ENCODE results near the gene TRAP1.
"Not testable (repeated sequence)": the region's sequence is repeated elsewhere in the genome, so short reads cannot be mapped to it uniquely, and the experiment has no call there.

TRAP1 gene

DNA sequence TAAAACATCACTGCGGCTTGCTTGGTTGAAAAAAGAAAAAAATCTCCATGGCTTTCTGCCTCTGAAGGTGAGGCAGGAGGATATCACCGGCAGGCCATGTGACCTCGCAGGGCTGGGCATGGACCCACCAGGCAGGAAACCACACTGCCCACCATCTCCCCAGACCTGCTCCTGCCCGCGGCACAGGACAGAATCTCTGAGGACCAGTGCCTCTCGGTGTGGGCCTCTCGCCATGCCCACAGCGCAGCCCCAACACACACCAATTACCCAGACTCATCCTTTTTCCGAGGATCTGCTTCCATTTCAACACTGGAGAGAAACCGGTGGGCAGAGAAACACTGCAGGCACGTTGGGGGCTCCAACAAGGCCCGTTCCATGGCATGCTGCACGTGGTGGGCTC lies 46.6 kb downstream of the TRAP1 start:
- no peak for DNase-seq

DNA sequence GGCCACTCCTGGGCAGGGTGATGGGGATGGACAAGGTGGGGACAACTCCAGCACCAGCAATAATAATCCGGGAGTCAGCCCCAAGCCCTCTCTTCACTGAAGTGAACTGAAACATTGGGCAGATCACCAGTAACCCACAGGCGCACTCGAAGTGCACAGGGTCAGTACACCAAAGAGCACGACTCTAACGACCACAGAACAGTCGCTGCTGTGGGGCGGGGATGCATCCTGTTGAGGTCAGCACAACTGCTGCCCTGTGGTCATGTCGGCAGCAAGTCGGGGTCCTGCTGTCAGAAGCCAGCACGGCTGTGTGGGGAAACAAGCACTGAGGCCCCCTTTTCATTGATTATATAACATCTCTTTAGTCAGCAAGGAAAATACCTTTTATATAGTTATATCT lies 48.2 kb downstream of the TRAP1 start:
- no peak for DNase-seq

DNA sequence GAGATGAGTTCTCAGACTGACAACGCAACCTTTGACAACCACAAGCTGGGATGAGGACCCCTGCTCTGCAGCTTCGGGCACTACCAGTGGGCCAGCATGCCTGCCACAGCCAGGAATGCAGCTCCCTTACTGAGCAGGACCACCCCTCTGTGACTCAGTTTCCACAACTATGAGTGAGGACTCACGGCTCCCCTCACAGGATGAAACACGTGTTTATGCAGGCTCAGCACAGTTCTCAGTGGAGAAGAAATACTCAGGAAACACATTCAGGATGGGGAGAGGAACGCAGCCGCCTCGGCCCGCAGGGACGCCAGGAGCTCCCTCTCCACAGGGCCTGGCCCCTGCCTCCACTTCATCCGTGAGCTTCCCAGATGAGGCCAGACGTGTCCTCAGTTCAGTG lies 48.7 kb downstream of the TRAP1 start:
- DNase-seq = no peak

DNA sequence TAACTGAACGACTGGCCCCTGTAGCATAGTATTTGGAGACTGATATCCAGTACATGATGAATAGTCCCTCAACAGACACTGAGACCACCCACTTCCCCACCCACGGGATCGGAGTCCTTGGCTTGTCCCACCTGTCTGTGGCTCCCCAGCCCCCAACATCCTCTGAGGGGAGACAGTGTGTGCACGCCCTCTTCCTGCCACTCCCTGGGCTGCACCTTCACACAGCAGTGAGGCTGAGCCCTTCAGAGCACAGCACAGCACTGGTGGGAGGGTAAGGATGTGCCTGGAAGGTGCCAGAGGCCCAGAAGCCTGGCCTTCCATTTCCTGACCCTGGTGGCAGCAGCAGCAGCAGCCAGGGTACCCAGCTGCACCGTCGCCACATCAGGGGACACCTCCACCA lies 51.8 kb downstream of the TRAP1 start:
- DNase-seq = no peak

DNA sequence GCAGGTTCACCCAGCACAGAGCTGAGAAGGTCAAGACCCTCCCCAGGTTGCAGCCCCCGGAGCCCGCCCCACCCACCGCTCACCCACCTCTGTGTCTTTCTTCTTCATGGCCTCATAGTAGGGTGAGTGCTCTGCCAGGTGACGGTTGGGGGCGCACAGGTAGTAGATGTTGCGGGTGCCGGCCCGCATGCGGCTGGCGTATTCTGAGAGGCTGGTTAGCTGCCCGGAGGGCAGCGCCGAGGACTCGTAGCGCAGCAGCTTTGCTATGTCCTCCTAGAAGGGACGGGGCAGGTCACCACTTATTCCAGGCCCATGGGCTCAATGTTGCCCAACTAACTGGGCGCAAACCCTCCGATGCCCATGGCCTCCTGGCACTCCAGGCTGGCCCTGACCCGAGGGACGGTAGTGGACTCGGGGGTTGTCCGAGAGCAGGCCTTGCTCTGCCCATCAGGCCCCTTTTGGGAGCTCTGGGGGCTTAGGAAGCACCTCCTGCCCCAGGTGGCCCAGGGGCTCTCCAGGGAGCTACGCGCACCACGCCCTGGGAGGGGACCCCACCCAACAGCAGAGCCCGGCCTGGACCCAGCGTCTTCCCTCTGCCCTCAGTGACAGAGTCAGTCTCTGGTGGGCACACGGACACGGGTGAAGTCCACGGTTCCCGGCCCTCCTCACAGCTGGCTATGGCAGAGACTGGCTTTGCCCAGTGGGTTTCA lies 53.0 kb downstream of the TRAP1 start:
- DNase-seq = no peak

DNA sequence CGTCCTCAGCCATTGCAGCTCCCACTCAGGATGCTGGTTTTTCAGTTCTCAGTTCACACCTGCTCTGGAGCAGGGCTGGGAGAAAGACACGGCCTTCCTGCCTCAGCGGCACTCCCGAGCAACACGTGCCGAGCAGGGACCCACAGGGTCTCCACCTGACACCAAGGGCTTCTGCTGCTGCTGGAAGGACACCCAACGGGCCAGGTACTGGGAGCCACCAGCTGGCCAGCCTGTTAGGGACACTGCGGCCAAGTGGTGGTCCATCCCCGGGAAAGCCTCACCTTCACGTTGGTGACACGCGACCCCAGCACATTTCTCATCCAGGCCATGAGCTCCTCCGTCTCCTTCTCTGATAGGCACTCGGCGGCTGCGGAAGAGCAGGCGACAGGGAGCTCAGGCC lies 54.7 kb downstream of the TRAP1 start:
- DNase-seq = no peak

DNA sequence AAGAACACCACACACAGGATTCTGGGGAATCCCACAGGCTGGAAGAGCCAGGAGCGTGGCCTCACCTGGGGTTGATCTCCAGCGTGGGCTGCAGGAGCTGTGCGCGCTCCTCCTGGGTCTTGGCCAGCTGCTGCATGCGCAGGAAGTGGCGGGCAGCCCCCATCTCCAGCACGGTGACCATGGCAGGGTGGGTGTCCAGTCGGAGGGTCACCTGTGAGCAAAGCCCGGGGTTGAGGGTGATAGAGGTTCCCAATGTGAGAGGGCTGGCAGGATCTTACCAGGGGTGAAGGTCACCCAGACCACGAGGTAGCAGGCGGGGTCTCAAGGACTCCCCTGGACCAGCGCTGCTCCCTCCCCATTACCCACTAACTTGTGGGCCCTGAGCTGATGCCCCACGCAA lies 55.4 kb downstream of the TRAP1 start:
- no peak for DNase-seq

DNA sequence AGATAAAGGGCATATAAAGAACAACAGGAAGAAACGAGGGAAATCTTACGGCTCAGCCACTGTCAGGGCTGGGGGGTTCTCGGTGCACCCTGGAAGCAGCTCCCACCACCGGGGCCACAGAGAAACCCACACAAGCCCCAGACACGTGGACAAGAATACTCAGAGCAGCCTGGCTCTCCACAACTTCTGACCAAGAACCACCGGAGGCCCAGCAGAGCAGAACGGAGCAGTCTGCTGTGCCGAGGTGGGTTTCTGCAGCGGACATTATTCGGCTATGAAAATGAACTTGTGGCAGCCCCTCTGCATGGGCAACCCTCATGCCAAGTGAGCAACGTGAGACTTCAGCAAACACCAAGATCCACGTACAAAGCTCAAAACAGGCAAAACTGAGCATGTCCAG lies 56.0 kb downstream of the TRAP1 start:
- DNase-seq = no peak

DNA sequence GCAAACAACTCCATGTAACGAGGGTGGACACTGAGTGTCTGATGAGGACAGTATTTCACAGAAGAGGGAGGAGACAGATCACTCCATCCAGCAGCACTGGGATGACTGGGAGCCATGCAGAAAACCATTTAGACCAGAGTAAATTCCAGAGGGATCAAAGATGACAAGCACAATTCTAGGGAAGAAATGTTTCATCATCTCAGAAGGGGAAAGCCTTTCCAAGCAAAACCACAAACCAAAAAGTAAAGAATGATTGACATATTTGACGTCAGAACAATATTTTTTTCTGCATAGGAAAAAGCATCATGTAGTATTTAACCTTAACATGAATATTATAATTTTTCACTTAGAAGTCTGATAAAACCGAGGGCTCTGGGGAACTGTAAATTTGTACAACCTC lies 58.1 kb downstream of the TRAP1 start:
- DNase-seq = no peak

DNA sequence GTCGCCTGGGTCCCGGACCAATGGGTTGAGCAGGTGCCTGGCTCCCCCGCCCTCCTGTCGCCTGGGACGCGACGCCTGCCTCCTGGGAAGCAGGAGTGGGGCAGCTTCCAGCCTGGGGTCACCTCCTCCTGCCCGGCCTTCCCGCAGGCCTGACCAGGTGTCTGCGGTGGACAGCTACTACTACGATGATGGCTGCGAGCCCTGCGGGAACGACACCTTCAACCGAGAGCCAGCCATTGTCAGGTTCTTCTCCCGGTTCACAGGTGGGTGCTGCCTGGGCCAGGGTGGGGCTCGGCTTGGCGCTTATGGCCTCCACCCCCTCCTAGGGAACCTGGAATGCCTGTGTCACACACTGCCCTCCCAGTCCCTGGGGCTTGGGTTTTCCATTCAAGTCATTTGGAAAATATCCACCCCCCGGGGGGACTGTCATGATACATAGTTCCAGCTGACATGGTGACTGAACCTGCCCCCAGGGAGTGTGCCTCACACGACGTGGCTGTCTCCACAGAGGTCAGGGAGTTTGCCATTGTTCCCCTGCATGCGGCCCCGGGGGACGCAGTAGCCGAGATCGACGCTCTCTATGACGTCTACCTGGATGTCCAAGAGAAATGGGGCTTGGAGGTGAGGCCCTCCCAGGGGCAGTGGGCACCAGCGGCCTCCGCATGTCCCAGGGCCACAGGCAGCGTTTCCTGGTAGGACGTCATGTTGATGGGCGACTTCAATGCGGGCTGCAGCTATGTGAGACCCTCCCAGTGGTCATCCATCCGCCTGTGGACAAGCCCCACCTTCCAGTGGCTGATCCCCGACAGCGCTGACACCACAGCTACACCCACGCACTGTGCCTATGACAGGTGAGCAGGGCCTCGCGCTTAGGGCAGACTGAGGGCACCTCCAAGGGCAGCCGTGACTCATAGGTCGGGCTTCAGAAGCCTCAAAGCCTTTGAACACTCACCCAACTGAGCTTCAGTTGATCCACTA lies 60.5 kb downstream of the TRAP1 start:
- DNase-seq = no peak

DNA sequence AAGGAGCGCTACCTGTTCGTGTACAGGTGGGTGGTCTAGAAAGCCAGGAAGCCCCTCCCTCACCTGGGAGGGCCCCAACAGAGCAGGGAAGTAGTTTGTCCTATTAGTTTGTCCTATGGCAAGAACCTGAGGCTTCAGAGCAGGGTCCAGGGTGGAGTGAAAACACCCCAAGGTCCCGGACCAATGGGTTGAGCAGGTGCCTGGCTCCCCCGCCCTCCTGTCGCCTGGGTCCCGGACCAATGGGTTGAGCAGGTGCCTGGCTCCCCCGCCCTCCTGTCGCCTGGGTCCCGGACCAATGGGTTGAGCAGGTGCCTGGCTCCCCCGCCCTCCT lies 61.2 kb downstream of the TRAP1 start:
- DNase-seq = not testable (repeated sequence)

DNA sequence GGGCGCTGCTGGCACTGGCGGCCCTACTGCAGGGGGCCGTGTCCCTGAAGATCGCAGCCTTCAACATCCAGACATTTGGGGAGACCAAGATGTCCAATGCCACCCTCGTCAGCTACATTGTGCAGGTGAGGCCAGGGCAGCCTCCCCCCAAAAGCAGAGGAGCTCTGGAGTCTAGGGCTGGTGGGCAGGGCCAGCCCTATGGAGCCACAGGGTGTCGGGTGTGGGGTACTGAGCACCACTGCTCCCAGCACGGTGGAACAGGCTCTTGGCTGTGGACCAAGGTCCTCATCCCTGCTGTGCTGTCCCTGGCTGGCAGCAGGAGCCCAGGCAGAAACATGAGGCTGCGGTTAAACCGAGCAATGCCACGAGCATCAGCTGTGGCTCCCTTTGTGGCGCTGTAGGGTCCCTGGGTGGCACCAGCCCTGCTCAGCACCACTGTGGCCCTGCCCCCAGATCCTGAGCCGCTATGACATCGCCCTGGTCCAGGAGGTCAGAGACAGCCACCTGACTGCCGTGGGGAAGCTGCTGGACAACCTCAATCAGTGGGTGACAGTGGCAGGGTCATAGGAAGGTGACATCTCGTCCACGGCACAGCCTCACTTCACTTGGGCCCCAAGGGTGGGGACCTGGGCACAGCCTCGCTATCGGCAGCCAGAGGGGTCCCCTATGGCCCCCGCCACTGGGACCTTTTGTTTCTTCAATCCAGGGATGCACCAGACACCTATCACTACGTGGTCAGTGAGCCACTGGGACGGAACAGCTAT lies 61.7 kb downstream of the TRAP1 start:
- DNase-seq = no peak

DNA sequence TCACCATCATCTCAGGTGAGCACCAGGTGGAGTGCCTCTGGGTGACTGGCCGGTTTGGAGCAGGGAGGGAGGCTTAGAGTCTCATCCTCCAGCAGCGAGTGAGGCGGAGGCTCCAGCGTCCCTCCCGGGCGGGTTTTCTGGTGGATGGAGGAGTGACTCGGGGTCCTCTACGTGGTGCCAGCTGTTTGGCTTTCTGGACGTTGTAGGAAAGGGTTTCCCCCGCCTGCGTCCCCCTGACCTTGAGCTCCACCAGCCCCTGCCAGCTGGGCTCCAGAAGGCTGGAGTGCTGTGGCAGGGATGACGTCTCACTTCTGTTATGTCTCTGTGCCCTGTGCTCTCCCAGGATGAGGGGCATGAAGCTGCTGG lies 62.3 kb downstream of the TRAP1 start:
- no peak for DNase-seq

DNA sequence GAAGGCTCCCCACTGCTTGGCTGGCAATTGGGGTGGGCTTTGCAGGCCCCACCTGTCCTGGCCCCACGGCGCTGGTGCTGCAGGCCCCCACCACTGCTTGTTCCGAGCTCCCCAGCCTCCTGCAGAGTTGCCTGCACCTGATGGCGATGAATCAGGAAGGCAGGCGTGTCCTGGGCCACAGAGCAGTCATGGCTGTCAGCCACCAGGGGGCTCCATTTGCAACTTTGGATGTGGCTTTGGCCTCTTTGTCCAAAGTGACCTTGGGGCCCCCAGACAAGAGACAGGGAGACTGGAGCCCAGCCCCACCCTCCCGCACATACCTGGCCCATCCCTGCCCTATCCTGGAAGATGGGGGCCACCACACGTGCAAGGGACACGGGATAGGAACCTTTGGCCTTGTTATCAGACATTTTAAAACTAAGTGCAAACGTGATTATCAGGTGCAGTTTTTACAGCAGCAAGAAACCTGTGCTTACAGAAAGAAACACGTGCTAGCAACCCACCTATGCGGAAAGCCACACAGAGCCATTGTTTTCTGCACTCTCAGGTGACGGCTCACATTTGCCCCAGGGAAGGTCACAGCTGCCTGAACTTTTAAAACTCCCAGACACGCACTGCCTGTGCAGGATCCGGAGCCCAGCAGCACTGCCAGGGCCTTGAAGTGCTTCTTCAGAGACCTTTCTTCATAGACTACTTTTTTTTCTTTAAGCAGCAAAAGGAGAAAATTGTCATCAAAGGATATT lies 62.9 kb downstream of the TRAP1 start, which contains the start of gene DNASE1:
TSS of gene DNASE1 (plus strand) at position 443 of the 743 bp plus-strand sequence. CDS start 683 bp downstream, outside the sequence.
- DNase-seq = no peak

DNA sequence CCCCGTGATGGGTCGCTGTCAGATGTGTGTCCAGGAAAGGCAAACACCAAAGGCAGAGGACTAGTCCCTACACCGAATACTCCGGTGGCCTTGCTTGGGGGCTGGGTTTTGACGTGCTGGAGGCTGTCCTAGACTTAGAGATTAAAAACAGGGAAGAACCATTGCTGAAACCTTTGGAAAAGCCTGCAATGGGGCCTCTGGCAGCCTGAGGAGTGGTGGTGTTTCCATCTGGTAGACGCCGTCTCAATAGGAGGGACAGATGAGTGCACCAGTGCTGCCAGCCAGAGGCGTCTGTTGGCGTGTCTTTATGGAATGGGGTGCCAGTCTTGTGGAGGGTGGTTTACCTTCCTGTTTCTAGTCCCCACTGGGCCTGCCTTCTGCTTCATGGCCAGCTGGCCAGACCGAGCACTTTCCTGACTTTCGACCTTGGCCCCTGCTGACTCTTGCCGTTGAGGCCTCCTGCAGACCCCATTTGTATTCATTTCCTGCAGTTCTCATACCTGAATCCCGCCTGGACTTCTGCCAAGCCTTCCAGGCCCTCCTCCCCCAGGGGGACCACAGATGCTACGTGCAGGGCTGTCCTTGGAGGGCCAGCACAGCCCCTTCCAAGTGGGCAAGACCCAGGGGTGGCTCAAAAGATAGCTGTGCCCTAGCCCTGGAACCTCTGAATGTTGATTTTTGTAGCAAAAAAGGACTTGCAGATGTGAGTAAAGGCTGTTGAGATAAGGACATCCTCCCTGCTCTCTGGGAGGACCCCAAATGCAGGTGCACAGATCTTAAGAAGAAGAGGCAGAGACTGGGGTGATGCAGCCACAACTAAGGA lies 64.7 kb downstream of the TRAP1 start:
- DNase-seq = no peak

DNA sequence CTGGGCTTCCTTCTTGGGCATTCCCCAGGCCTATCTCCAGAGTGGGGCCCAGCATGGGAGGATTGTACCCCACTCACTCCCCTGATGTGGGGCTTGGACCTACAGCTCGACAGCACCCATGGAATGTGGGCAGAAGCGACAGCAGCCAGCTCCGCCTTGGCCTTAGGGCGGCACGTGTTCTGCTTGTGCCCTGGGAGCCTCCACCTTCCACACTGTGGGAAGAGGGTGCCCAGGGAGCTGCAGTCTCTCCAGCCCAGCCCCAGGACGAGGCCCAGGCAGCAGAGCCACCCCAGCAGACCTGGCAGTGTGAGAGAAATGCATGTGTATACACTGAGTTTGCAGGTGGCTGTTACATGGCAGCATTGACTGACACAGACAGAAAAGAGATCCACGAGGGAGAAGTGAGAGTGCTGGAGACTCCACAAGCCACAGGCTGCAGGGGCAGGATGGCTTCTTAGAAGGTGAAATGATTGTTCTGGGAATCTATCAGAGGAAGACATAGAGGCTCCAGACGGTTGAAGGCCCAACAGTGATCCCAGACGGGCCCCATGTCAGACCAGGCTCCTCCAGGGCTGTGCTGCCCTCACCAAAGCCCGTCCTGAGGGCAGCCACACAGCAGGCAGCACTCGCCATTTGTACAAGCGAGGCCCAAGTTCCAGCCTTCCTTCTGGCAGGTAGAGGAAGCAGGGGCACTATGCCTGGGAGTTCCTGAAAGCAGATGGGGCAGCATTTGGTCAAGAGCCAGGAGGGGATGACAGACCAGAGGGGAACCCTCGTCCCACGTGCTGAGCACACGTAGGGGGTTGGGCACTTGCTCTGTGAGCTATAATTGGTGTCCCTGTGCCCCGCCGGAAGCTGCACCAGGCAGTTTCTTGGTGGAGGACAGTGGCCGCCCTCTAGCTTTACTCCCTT lies 65.6 kb downstream of the TRAP1 start:
- no peak for DNase-seq

DNA sequence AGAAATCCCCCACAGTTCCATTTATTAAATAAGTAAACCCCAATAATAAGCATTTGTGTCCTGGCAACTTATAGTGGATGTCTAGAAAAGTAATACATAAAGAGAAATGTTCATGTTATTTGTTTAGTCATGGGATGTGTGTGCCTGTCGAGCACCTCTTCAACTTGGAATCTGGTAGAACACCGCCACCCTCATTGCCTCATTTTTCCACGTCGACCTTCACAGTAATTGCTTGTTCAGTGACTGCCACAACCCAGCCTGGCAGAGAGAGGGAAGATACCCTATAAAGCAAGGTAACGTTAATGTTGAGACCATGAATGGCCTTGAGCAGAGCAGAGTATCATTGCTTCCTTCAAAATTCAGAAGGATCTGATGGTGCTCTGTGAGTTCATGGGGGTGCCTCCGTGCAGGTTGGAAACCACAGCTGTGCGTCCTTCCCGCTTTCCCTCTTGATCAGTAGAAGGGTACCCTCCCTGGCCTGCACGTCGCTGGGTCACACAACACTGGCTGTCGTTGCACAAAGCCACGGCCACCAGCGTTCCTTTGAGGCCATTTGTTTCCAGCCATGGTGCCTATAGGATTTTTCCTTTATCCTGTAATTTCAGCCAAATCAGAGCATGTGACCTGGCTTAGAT lies 66.6 kb downstream of the TRAP1 start:
- DNase-seq = no peak

DNA sequence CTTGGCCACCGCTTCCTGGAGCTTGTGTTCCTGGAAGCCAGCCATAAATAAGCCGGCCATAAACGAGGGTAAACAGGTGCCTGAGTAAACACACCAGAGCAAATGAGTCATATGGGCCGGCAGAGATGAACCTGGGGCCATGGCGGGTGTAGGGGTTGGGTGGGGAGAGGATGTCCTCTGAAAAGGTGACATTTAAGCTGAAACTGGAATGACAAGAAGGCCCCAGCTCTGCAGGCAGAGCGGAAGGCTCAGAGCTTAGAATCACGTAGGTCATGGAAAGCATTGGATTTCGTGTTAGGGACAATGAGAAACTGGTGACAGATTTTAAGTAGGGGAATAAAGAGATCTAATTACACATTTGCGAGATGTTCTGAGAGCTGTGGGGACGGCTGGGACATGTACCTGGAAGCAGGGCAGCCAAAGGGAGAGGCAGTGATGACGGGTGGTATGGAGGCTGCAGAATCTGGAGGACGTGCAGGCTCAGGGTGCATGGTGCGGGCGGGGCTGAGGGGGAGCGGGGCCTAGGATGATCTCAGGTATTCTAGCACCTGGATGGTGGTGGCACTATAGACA lies 70.9 kb downstream of the TRAP1 start:
- DNase-seq = peak; percentile 62

DNA sequence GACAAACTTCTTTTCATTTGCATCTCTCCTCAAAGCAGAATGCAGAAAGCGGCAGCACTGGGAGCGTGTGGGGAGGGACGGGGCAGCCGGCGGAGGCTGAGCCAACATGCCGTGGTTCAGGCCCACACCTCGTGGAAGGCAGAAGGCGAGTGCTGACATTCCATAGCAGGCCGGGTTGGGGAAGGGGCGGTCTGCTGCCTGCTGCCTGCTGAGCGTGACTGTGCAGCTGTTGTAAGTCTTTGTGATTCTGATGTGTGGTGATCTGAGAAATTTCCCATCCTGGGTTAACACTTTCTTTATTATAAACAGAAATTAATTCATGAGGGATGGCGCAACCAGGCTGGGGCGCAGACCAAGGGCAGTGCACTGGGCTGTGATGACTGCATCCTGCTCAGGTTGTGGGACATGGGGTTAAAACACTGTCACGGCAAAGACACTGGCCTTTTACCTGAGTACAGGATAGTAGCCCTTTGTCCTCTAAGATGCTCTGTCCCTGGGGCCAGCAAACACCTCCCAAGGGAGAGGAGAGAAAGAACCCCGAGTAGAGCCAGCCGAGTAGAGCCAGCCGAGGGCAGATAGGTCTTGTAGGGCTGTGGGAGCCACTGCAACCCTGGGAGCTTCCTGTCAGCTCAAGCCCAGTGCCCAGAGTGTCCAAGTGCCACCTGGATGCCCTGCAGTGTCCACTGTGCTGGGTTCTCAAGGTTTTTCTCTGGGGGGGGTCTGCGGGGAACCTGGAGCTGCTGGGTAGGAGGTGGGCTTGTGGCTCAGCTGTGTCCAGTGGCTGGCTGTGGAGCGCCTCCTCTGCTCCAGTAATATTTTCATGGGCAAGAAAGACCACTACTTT lies 71.6 kb downstream of the TRAP1 start:
- no peak for DNase-seq

Data from COR-L47 (cell line).